ENCODE data around the gene ST3GAL5. TPM values are rescaled to one million over a fixed set of nuclear protein-coding genes. Genes with fewer than 3 reads are reported as not detected.

ST3GAL5 gene
- total RNA-seq, 4 donors from 2014 or later, result 10.8 to 23.9 (median 16.5) TPM

- TF ChIP-seq CTCF (IDR thresholded peaks at IDR 0.05) (no peak), POLR2A (IDR thresholded peaks at IDR 0.05) (no peak)
- no peaks in the 10 kb centered on the region for H3K36me3 ChIP-seq
- H3K9me3 ChIP-seq, result no peaks in the 10 kb centered on the region
- peaks cover 0 to 3% (median 0%) of the 10 kb centered on the region in 4 donors for H3K4me1 ChIP-seq
- H3K4me3 ChIP-seq, result no peak overlapping the region
- H3K27me3 ChIP-seq, result no peaks in the 10 kb centered on the region
- H3K27ac ChIP-seq, result no peak overlapping the region
- DNase-seq, result no peak
Measured at GRCh38 chr2:85823951-85824350, 64.8 kb downstream of the ST3GAL5 start.

DNA sequence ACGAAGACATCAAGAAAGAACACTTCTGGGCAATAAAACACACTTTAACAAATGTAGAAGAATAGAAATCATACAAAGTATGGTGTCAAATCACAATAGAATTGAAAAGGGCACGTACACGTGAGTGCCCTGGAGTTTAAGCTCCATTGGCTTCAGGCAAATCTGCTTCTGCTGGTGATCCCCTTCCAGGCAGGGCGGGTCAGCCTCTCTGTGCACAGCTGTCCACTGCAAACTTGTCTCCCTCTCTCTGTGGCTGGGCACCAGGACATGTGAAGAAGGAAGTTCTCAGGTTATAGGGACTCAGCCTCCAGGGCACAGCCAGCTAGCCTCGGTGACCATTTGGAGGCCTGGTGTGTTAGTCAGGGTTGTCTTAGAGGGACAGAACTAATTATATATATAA lies 66.0 kb downstream of the ST3GAL5 start:
- Histone ChIP-seq H3K9me3 (no peaks in the 10 kb centered on the region), H3K4me3 (no peak overlapping the region), H3K27ac (no peak overlapping the region), H3K36me3 (no peaks in the 10 kb centered on the region), H3K4me1 (peaks cover 0 to 3% (median 0%) of the 10 kb centered on the region in 4 donors), H3K27me3 (no peaks in the 10 kb centered on the region)
- TF ChIP-seq POLR2A (IDR thresholded peaks at IDR 0.05), result no peak
- TF ChIP-seq CTCF (IDR thresholded peaks at IDR 0.05), result no peak
- DNase-seq, result no peak

GRCh38 chr2:85819811-85820510 lies 68.8 kb downstream of the ST3GAL5 start:
- H3K9me3 ChIP-seq, result no peaks in the 10 kb centered on the region
- TF ChIP-seq POLR2A (IDR thresholded peaks at IDR 0.05) (no peak), CTCF (IDR thresholded peaks at IDR 0.05) (no peak)

GRCh38 chr2:85814802-85815550 lies 73.8 kb downstream of the ST3GAL5 start:
- H3K36me3 ChIP-seq, result no peaks in the 10 kb centered on the region
- H3K27ac ChIP-seq, result no peak overlapping the region
- TF ChIP-seq POLR2A (IDR thresholded peaks at IDR 0.05), result no peak
- no peak for TF ChIP-seq CTCF (IDR thresholded peaks at IDR 0.05)
- no peak for DNase-seq
- no peaks in the 10 kb centered on the region for H3K27me3 ChIP-seq
- no peak overlapping the region for H3K4me3 ChIP-seq
- no peaks in the 10 kb centered on the region for H3K9me3 ChIP-seq
- H3K4me1 ChIP-seq, result peaks cover 0 to 7% (median 0%) of the 10 kb centered on the region in 4 donors

More at GRCh38 chr2:85819811-85820510, 68.8 kb downstream of the ST3GAL5 start:
- no peaks in the 10 kb centered on the region for H3K36me3 ChIP-seq
- DNase-seq, result no peak
- H3K27me3 ChIP-seq, result no peaks in the 10 kb centered on the region
- H3K4me3 ChIP-seq, result no peak overlapping the region
- no peak overlapping the region for H3K27ac ChIP-seq
- no peaks in the 10 kb centered on the region for H3K4me1 ChIP-seq

- TF ChIP-seq POLR2A (IDR thresholded peaks at IDR 0.05) (no peak), CTCF (IDR thresholded peaks at IDR 0.05) (peak; percentile 62 to 91 (median 87))
- Histone ChIP-seq H3K4me1 (peaks cover 0 to 7% (median 0%) of the 10 kb centered on the region in 4 donors), H3K4me3 (no peak overlapping the region), H3K36me3 (no peaks in the 10 kb centered on the region), H3K9me3 (no peaks in the 10 kb centered on the region), H3K27me3 (no peaks in the 10 kb centered on the region), H3K27ac (no peak overlapping the region)
- DNase-seq, result peak; percentile 80 to 94 (median 90)
Measured at GRCh38 chr2:85813982-85814801, 74.6 kb downstream of the ST3GAL5 start.
